Prostate gland (tissue), 2 donors: ENCODE measurements around the gene RPTOR. TPM values are rescaled to one million over a fixed set of nuclear protein-coding genes. Genes with fewer than 3 reads are reported as not detected.

Experiments
- DNase-seq: peaks from one replicate; pipeline ENCODE4 v3.0.0-alpha.2; 2019; ENCODE audit warnings: low spot score
- H3K27ac ChIP-seq, 2 donors: fragments of 200-600 bp; sonication (generic); 2 replicates each; pipeline ENCODE4 v1.5.1; 2017 to 2019
- H3K27me3 ChIP-seq: fragments of 200-600 bp; sonication (generic); replicated peaks from 2 replicates; pipeline ENCODE4 v1.5.1; 2019; ENCODE audit not compliant: insufficient read depth
- H3K36me3 ChIP-seq, 2 donors: fragments of 200-600 bp; sonication (generic); 1 replicate in 1 of 2; 2 replicates in 1 of 2; pipeline versions ENCODE4 v1.5.1 to v1.8.1; 2017 to 2019
- H3K4me1 ChIP-seq: fragments of 200-600 bp; sonication (generic); replicated peaks from 2 replicates; pipeline ENCODE4 v1.5.1; 2019
- H3K4me3 ChIP-seq, 2 donors: fragments of 200-600 bp; sonication (generic); 2 replicates each; pipeline ENCODE4 v1.5.1; 2017 to 2019
- H3K9me3 ChIP-seq: fragments of 200-600 bp; sonication (generic); 2 replicates; pipeline ENCODE4 v1.5.1; 2017
- POLR2A ChIP-seq: fragments of 450-650 bp; IDR thresholded peaks from one replicate; pipeline ENCODE4 v1.6.1; 2016; ENCODE audit warnings: antibody characterized with exemption, mild to moderate bottlenecking
- POLR2AphosphoS5 ChIP-seq: sonication (generic); formaldehyde crosslinking; IDR thresholded peaks from one replicate; pipeline ENCODE4 v1.6.1; 2017; ENCODE audit warnings: antibody characterized with exemption
- WGBS: methylation state at CpG from one replicate; pipeline ENCODE4 v1.1.5; 2018; 5-methylcytosine and 5-hydroxymethylcytosine counted together
- intact Hi-C: fragments of 100-400 bp; cut with DNase I; formaldehyde crosslinking; loops from one replicate; pipeline ENCODE4 v1.14.2; 2022
- total RNA-seq, 2 donors: library from RNA; depleted of rRNA; stranded (reverse); fragments of >200 nt; gene quantifications; one replicate each; pipeline ENCODE4 v1.1.0, GENCODE V29; 2016
- TF ChIP-seq, protein P1 (sequence below), 4 experiments: fragments of 200-600 bp in 2 of 4; fragments of 450-650 bp in 2 of 4; sonication (generic) in 2 of 4; IDR thresholded peaks; 1 replicate in 3 of 4; 2 replicates in 1 of 4; pipeline ENCODE4 v1.5.1; 2016 to 2019; ENCODE audit warnings: antibody characterized with exemption in 4 of 4, mild to moderate bottlenecking in 2 of 4, moderate library complexity in 2 of 4

The RPTOR gene
- total RNA-seq, 2 donors from 2014 or later: 30.3 to 62.5 TPM

DNA sequence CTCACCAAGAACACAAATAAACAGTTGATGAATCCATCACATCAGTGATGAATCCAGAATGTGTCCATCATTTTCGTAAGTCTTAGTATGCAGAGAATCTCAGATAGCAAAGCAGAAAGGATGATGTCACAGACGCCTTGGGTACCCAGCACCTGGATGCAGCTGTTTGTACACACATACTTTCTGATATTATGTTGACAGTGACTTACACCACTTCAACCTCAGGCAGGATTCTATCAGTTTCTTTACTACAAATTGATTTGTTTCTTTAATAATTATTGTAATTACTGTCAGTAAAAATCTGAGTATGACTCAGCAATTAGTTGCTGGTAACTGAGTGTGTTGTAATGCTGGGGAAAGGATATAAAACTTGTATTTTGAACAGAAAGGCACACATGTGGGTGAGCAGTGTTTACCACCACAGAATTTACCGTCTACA lies 159.8 kb downstream of the RPTOR start:
- DNase-seq: no peak
- no peak overlapping the region for H3K27ac ChIP-seq
- H3K9me3 ChIP-seq: no peaks in the 10 kb centered on the region
- intact Hi-C loops: no loop called here
- no peak for TF ChIP-seq POLR2AphosphoS5
- TF ChIP-seq, protein P1, sequence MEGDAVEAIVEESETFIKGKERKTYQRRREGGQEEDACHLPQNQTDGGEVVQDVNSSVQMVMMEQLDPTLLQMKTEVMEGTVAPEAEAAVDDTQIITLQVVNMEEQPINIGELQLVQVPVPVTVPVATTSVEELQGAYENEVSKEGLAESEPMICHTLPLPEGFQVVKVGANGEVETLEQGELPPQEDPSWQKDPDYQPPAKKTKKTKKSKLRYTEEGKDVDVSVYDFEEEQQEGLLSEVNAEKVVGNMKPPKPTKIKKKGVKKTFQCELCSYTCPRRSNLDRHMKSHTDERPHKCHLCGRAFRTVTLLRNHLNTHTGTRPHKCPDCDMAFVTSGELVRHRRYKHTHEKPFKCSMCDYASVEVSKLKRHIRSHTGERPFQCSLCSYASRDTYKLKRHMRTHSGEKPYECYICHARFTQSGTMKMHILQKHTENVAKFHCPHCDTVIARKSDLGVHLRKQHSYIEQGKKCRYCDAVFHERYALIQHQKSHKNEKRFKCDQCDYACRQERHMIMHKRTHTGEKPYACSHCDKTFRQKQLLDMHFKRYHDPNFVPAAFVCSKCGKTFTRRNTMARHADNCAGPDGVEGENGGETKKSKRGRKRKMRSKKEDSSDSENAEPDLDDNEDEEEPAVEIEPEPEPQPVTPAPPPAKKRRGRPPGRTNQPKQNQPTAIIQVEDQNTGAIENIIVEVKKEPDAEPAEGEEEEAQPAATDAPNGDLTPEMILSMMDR (IDR thresholded peaks at IDR 0.05): no peak
- no peak for TF ChIP-seq POLR2A
- H3K27me3 ChIP-seq: no peaks in the 10 kb centered on the region
- H3K4me1 ChIP-seq: no peaks in the 10 kb centered on the region
- 90% methylated on average over 3 of the region's 3 CpGs for WGBS
- no peak overlapping the region for H3K4me3 ChIP-seq
- no peaks in the 10 kb centered on the region for H3K36me3 ChIP-seq

DNA sequence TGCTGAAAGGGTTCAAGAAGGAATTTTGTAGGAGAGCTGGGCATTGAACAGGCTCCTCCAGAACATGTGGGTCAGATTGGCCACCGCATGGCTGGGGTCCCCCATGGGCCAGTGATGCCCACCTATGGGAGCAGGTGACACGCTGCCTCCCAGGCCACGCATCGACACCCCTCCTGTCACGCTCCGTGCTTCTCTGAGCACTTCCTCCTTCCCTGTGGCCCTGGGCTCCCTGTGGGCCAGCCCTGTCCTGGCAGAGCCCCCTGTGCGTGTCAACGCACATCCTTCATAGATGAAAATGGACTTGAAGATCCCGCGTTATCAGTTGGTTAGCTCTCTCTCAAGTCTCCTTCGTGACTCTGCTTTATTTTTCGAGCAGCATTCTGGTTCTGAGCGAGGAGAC lies 160.3 kb downstream of the RPTOR start:
- no peaks in the 10 kb centered on the region for H3K4me1 ChIP-seq
- 96% methylated on average over 13 of the region's 13 CpGs for WGBS
- DNase-seq: no peak
- H3K9me3 ChIP-seq: no peaks in the 10 kb centered on the region
- H3K27me3 ChIP-seq: no peaks in the 10 kb centered on the region
- H3K4me3 ChIP-seq: no peak overlapping the region
- intact Hi-C loops: no loop called here
- no peaks in the 10 kb centered on the region for H3K36me3 ChIP-seq
- no peak overlapping the region for H3K27ac ChIP-seq
- TF ChIP-seq POLR2AphosphoS5 (no peak), POLR2A (no peak)
- TF ChIP-seq, protein P1 (IDR thresholded peaks at IDR 0.05): no peak

DNA sequence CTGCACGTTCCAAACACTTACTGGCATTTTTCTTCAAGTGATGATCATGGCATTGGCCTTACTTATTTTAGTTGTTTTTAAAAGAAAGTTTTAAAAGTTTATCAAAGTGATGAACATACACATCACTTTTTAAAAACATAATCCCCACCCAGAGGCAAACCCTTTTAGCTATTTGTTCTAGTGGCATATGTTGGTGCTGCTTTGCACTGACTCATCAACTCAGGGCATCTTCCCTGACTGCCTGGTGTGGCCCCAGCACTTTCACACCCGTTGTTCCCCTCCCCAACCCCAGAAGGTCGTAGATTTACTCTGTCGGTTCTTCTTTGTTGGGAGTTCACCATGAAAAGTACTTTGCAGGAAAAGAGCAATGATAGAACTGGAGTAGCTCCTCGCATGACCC lies 161.3 kb downstream of the RPTOR start:
- Histone ChIP-seq H3K27me3 (no peaks in the 10 kb centered on the region), H3K9me3 (no peaks in the 10 kb centered on the region), H3K4me1 (no peaks in the 10 kb centered on the region), H3K36me3 (no peaks in the 10 kb centered on the region), H3K4me3 (no peak overlapping the region), H3K27ac (no peak overlapping the region)
- intact Hi-C loops: no loop called here
- WGBS: 41% methylated on average over 5 of the region's 5 CpGs
- DNase-seq: no peak
- TF ChIP-seq POLR2A (no peak), POLR2AphosphoS5 (no peak)
- TF ChIP-seq, protein P1 (IDR thresholded peaks at IDR 0.05): no peak

DNA sequence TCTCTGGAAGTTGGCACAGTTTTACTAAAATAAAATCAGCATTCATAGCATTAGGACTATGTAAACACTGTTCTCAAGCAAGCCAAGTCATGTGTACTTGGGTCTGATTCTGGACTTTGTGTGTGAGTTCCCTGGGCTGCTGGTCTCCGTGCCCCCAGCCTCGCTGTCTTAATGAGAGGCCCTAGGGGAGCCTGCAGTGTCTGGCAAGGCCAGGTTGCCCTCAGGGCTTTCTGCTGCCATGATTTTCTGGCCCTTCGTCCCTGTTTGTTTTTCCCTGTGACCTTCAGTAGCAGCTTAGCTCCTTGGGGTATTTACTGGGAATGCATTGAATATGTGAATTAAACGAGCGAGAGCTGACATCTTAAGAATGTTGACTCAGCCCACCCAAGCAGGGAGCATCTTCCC lies 161.8 kb downstream of the RPTOR start:
- no peak overlapping the region for H3K4me3 ChIP-seq
- no peak for DNase-seq
- no peaks in the 10 kb centered on the region for H3K27me3 ChIP-seq
- no peak overlapping the region for H3K27ac ChIP-seq
- H3K4me1 ChIP-seq: no peaks in the 10 kb centered on the region
- H3K36me3 ChIP-seq: no peaks in the 10 kb centered on the region
- intact Hi-C loops: no loop called here
- WGBS: 50% methylated on average over 5 of the region's 5 CpGs
- no peaks in the 10 kb centered on the region for H3K9me3 ChIP-seq
- TF ChIP-seq POLR2A: no peak
- TF ChIP-seq POLR2AphosphoS5: no peak

DNA sequence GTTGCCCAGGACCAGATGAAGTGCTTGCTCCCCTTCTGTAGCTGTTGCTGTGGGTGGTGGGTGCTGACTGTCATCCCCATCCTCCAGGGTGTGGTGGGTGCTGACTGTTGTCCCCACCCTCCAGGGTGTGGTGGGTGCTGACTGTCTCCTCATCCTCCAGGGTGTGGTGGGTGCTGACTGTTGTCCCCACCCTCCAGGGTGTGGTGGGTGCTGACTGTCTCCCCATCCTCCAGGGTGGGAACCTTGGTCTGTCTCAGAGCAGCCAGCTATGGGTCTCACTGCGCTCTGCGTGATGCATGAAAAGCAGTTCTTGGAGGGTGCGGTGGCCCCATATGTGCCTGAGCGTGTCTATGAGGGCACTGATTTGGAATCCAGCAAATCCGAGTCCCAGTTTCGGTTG lies 163.8 kb downstream of the RPTOR start:
- H3K27ac ChIP-seq: no peak overlapping the region
- no peak for DNase-seq
- no peak overlapping the region for H3K4me3 ChIP-seq
- TF ChIP-seq, protein P1 (IDR thresholded peaks at IDR 0.05): no peak
- TF ChIP-seq POLR2AphosphoS5 (no peak), POLR2A (no peak)
- H3K36me3 ChIP-seq: no peaks in the 10 kb centered on the region
- no peaks in the 10 kb centered on the region for H3K27me3 ChIP-seq
- no peaks in the 10 kb centered on the region for H3K4me1 ChIP-seq
- WGBS: 97% methylated on average over 6 of the region's 6 CpGs
- no peaks in the 10 kb centered on the region for H3K9me3 ChIP-seq
- intact Hi-C loops: no loop called here
